Left renal cortex interstitium (tissue), 4 donors: ENCODE measurements around the gene EHBP1. TPM values are rescaled to one million over a fixed set of nuclear protein-coding genes. Genes with fewer than 3 reads are reported as not detected.
"Not testable (repeated sequence)": the region's sequence is repeated elsewhere in the genome, so short reads cannot be mapped to it uniquely, and the experiment has no call there.

Experiments used
- DNase-seq, 4 donors: peaks; one replicate each; pipeline ENCODE4 v3.0.0-alpha.2; 2013; ENCODE audit warnings: low read depth in 4 of 4, low spot score in 2 of 4, missing footprints in 1 of 4
- polyA plus RNA-seq, 4 donors: library from polyadenylated mRNA; unstranded; fragments of 120-200 nt; gene quantifications; one replicate each; pipeline ENCODE4 v1.2.1, GENCODE V29; 2013; ENCODE audit not compliant: insufficient read length in 4 of 4

EHBP1 gene
- polyA plus RNA-seq, 4 donors = 40.8 to 55.7 (median 46.5) TPM

DNA sequence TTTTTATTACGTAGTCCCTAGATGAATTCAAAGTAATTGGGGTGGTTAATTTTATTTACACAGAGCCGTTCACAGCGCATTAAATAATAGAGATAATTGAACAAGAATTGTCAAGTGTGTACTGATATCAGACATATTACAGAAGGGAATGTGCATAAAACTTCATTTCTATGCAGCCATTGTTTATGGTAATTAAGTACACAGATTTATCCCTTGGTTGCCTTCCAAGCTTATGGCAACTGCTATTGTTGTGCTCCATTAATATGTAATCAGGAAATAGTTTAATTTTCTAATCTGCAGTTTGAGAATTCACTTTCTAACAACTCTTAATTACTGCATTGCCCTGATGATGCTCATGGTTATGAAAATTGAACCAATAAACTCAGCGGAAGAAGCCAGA is 297.8 kb downstream of the EHBP1 start:
- DNase-seq = no peak

DNA sequence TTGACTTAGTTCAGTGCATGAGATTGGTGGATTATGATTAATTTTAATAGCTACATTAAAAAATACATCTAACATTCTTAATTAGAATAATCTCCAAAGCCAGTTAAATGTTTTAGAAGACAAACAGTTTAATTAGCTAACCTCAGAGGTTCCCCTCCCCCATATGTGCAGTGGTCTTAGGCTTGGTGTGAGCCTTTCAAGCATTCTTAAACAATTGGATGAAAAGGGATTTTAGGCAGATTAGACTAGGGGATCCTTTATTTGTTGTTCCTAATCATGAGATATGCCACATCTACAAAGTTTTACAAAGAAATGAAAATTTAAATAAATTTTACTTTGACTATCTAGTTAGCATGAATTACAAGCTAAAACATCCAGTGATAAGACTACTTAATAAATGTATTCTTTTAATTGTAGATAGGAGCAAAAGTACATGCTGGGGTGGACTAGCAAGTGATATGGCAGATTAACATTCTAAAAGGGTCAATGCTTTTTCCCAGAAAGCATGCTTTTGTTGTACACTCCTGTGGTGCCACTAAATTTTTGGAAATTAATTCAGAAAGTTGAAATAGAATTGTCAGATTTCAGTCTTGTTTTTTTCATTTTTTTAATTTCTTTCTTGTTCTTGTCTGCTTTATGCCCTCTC is 302.4 kb downstream of the EHBP1 start:
- DNase-seq = no peak

DNA sequence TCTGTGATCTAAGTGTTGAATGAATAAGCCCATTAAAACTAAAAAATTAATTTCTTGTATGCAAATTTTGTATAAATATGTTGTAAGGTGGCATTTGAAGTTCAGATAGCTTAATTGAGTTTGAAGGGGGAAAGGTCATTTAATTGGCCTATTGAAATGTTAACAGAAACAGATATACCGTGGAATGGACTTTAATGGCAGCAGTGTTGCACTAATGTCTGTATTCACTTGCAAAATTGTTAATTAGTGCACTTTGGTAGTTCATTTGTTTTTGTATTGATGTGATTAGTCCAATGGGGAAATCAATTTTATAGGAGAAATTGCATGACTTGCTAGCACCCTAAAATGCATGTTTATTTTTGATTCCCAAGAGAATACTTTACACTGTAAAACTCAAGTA is 303.3 kb downstream of the EHBP1 start:
- DNase-seq = no peak

DNA sequence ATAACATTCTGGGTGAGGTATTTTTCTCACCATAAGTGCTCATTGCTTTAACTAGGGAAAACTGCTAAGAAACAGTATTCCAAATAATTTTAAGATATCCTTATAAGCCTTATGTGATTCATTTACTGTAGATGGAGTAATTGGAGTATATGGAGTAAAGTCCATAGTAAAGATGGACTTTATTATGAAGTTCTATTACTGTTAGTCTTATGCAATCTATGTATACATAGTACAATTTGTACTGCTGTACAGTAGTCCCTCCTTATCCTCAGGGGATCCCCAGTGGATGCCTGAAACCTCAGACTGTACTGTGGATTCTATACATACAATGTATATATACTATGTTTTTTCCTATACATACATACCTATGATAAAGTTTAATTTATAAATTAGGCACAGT is 304.0 kb downstream of the EHBP1 start:
- DNase-seq = no peak

DNA sequence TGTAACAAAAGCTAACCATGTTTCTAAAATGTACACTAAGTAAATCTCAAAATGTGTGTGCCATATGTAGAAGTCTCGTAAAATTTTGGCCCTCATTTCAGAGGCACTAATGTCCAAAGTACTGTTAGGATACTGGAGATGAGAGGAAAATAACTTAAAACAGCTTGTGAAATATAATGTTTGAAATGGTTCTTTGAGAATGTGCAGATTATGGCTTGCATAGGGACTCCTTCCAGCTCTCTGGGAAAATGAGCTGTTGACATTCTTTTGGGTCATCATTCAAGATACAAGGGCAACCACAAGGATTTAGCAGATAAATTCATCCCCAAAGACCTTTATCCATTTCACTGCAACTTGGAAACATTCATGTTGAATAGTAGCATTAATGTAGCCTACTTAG is 307.0 kb downstream of the EHBP1 start:
- DNase-seq = no peak

DNA sequence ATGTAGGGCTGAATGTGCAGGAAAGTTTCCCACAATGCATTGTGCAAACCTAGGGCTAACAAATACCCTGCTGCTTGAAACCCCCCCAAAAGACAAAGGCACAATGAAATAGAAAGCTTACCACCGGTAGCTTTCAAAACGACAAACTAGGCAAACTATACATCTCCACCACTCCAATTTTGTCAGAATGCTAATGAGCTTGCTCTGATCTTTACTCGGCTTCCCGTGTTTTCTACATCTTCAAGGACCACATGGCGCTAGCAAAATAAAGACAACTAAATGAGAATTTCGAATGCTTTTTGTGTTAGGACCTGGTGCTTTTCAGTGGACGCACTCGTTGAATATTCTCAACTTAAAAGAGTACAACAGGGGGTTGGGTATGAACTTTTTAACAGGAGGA is 307.9 kb downstream of the EHBP1 start:
- DNase-seq = no peak

DNA sequence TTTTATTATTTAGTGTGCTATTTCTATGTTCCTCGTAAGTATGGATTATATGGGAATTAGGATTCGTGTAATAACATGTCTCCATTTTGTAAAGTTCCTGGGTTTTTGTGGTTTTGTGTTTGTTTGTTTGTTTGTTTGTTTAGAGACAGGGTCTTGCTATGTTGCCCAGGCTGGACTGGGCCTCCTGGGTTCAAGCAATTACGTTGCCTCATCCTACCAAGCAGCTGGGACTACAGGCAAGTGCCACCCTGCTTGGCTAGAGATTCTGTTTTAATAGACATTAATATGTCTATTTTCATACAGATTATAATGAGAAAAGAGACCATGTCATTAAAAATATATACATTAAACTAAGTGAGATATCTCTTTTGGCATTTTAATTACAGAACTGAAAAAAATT is 309.9 kb downstream of the EHBP1 start:
- DNase-seq = no peak

DNA sequence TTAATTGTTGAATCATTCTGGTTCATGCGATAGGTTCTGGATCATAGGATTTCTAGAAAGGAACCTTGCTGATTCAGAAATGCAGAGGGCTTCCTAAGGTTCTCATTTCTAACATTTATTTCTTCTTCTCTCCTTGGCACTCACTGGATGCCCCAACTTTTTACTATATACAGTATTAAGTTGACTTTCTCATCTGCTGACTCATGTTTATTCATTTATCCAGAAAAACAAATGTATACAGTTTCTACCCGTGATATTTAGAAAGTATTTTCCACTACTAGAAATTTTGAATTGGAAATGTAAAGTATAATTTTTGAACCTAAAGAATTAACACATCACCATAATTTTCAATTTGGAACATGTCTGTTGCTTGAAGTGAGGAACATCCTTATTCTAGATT is 312.9 kb downstream of the EHBP1 start:
- no peak for DNase-seq

DNA sequence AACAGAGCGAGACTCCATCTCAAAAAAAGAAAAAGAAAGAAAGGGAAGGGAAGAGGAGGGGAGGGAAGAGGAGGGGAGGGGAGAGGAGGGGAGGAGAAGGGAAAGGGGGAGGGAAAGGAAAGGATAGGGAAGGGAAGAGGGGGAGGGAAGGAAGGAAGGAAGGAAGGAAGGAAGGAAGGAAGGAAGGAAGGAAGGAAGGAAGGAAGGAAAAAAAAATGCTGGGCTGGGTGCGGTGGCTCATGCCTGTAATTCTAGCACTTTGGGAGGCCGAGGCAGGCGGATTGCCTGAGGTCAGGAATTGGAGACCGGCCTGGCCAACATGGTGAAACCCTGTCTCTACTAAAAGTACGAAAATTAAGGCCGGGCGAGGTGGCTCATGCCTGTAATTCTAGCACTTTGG is 314.2 kb downstream of the EHBP1 start:
- DNase-seq = not testable (repeated sequence)

DNA sequence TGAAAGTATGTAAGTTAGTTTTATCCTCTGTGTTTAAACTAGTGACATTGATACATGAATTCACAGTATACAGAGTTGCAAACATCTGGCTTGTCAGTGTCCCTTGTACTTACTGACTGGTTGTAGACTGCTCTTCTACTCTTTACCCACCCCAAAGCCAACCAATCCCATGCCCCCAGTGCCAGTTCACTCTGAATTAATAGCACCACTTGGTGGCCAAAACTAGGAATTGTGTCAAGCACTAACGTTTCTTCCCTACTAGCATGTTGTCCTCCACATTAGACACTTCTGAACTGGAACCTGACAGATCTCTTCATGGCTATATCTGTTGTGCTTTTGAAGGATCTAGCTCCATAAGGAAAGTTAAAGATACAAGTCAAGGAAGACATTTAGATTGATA is 317.9 kb downstream of the EHBP1 start:
- DNase-seq = no peak

DNA sequence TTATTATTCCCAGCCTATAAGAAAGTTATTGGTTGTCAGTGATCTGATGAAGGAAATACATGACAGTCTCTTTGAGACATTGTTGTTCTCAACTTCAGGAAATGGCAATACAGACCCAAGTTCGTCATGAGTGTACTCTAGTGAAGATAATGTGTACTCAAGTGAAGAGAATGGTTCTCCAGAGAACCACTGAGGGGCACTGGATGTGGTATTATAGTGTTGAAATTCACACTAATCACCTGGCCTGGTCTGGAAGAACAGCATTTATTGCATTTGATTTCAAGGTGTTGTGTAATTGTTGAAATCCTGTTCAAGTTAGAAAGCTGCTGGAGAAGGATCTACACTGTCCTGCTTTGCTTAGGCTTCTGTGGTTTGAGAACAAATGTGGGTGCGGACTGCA is 321.7 kb downstream of the EHBP1 start:
- no peak for DNase-seq

DNA sequence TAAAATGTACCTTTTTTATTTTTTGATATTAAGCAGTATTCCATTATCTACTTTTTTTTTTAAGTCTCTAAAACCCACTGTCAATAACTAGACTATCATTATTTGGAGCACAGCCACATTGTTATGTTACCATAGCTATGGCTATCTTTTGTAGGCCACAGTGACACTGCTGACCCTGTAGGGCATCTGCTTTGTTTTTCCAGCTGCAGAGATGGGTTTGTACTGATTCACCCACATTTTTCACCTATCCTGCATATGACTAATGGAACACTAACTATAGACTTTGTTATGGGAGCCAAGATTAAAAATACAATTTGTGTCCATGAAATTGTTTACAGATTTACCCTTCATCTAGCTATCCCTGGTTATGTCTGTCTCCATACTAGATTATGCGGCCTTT is 323.5 kb downstream of the EHBP1 start:
- DNase-seq = no peak

DNA sequence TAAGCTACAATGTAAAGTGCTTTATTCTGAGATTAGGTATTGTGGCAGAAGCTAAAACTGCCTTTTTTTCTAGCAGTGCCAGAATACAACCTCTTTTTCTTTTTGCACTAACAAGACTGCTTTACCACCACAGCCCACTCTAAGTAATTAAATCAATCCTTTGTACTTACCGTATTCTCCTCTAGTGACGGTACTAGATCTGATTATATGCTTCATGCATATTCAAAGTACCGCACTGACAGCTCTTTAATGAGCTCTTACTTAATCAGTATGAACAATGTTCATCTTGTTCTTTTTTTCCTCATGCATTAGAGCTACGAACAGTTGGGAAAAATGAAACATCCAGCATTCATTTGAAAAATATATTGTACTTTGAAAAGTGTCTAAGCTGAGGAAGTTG is 329.0 kb downstream of the EHBP1 start:
- DNase-seq = no peak

DNA sequence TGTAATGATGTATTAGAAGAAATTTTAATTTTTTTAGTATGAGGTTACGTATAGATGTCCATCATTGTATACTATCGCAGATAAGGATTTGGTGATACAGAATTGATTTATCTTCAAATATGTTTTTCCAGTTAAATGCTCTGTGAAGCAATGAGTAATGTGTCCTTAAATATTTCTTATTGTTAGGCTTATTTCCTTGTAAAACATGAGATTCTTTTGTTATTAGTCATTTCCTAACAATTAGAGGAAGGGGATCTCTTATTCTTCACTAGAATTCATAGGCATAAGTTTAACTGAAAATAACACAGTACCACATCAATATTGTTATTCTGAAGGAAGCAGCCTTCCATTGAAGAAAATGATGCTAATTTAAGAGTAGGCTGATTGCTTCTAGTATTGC is 329.7 kb downstream of the EHBP1 start:
- no peak for DNase-seq

DNA sequence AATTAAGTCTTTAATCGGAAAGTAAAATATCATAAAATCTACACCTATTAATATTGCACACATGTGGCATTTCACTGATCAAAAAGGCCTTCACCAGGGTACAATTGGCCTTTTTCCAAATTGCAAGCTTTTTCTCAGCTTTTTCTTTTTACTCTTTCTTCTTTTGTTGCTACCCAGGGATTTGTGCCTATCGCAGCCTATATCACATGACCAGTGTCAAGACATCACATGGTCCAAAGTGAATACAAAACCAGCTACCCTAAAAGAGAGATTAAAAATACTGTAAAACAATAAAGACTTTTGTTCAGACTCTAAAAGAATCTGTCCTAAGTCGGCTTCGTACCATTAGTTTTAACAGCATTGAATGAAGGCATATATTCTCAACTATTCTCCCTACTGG is 330.1 kb downstream of the EHBP1 start:
- no peak for DNase-seq

DNA sequence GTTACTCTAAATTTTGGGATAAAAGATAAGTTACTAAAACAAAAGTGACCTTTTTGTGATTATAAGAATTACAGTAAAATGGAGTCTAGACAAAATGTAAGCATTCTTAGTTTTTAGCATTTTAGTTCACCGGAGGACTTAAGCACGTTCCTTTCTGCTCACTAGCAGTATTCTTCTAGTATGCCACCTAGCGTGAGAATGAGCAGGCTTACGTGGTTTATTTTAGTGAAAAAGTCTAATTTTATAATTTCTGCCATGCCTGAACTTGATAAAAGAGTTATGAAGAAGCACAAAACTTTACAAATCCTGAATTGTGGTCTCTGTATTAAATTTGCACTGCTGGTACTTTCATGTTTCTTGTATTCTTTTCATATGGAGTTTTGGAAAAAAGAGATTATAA is 332.5 kb downstream of the EHBP1 start:
- DNase-seq = no peak

DNA sequence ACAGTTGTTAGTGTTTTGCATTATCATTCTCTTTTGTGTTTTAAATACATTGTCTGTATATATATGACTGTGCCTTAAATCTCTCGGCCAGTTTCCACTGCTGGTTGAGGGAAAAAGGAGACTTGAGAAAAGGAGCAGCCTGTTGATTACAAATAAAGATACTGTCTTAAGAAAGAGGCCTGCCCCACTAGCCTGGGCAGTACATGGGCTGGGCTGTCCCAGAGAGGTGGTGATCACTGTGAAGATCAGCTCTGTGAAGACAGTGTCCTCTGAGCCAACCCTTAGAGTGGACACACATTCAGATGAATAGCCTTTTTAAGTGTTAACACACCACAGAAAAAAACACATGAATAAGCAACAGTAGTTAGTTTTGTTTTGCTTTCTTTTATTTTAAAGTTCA is 335.1 kb downstream of the EHBP1 start:
- no peak for DNase-seq

DNA sequence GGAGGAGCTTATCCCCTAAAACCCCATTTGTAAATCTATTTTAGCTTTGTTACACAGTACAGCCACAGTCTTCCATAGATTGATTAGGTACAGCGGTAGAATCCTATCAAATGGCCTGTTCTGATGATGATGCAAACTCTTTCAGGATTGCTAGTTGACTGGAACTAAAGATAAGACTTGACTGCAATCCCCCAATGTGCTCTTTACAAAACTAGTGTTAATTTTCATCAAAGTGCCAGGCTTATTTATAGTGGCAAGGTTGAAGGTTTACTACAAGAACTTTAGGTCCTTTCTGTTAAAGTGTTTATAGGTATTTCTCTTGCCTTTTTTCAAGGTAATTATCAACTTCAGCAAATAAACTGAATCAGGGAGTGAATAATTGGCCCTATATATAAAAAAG is 336.1 kb downstream of the EHBP1 start:
- DNase-seq = no peak

DNA sequence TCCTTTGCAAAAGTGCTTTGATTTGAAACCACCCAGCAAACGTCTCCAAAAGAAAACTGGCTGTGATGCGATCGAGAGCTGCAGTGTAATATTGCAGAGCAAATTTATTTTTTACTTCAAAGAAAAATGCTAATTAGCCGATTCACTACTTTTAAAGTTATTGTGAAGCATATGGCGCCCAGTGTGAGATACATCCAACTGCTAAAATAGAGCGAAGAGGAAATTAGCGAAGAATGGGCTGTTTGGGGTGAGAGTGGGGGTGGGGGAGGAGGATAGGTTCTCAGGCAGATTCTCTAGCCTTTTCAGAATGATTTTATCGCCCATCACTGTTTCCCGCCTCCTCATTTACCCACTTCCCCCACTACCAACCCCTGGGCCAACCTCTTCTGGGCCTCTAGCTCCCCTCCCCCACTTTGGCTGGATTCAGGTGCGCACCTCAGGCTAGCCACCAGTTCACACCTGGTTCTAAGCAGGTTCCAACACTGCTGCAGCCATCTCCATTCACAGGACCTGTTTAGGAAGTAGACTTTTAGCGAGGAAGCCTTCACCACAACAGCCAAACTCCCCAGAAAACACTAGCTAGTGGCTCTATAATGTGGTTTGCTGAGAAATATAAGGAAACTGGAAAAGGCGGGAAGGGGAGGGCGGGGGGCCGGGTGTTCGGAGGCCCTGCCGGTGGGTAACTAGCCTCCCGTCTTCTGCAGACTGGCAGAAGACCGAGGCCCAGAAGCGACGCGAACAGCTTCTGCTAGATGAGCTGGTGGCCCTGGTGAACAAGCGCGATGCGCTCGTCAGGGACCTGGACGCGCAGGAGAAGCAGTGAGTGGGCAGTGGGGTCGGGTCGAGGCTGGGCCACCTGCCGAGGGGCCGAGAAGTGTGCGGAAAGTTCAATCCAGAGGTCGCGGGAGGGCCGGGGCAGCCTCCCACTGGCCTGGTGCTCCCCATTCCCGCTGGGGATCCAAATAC is 339.1 kb downstream of the EHBP1 start:
- no peak for DNase-seq

DNA sequence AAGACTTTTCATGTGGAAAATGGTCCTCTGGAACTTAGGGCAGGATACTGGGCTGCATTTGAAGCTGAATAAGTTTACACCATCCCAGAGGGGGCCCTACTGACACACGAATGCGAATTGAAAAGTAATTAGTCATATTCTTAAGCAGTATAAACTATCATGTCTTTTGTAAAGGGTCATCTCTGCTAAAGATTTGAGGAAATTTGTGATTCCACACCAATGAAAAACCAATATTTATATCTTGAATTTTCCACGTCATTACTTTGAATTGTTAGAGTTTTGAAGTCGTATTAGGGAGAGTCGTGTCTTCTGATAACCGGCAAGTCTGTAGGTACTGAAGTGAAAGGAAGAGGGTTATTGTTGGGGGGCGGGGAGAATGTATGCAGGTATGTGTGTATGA is 341.0 kb downstream of the EHBP1 start:
- no peak for DNase-seq

DNA sequence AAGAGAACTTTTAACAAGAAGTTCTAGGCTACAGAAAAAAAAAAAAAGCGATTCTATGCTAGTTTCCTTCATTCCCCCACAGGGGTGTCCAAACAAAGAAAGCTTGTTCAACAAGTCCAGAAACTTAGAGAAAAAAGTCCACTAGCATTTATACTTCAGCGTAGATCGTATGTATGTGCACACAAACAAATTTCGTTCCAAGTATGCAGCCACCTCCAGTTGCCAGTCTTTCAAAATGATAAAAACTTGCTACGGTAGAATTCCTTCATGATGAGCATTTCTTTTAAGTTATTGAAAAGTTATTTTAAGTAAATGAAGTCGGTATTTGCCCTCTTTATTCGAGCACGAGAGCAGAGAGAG is 341.4 kb downstream of the EHBP1 start:
- no peak for DNase-seq
